Pancreas (tissue), 10 donors: ENCODE results near the gene LGR6. TPM values are rescaled to one million over a fixed set of nuclear protein-coding genes. Genes with fewer than 3 reads are reported as not detected.

ENCODE experiments used
- ATAC-seq, 4 donors: fragments of 200-7000 bp; cut with Tn5 transposase; one replicate each; pipeline versions ENCODE4 v1.8.0 to v1.9.1; 2020; ENCODE audit warnings: mild to moderate bottlenecking in 4 of 4, moderate library complexity in 4 of 4
- DNase-seq, 6 donors: peaks; one replicate each; pipeline ENCODE4 v3.0.0-alpha.2; 2020
- FAIRE-seq: peaks from 2 replicates; lab custom pipeline; 2012; peaks lifted over from hg19 to GRCh38; lab: Jason Lieb, UNC
- H3K27ac ChIP-seq, 4 donors: fragments of 200-600 bp; sonication (generic); 1 replicate in 3 of 4; 2 replicates in 1 of 4; pipeline versions ENCODE4 v1.5.0 to v1.8.0; 2020
- H3K27me3 ChIP-seq, 4 donors: fragments of 200-600 bp; one replicate each; pipeline ENCODE4 v1.8.0; 2021
- H3K36me3 ChIP-seq, 3 donors: fragments of 200-600 bp; sonication (generic) in 1 of 3; one replicate each; pipeline versions ENCODE4 v1.5.0 to v1.8.0; 2020 to 2021
- H3K4me1 ChIP-seq, 3 donors: fragments of 200-600 bp; one replicate each; pipeline ENCODE4 v1.8.0; 2021
- H3K4me3 ChIP-seq, 4 donors: fragments of 200-600 bp; sonication (generic) in 2 of 4; one replicate each; pipeline versions ENCODE4 v1.5.0 to v1.8.0; 2020 to 2021
- H3K9me3 ChIP-seq, 4 donors: fragments of 200-600 bp; one replicate each; pipeline ENCODE4 v1.8.0; 2021
- WGBS, 2 donors: extraction: QIAGEN DNeasy Blood & Tissue Kit; methylation state at CpG; one replicate each; pipeline ENCODE4 v1.1.7; 2013; 5-methylcytosine and 5-hydroxymethylcytosine counted together
- intact Hi-C, 3 donors: fragments of 100-400 bp; cut with DNase I; formaldehyde crosslinking; loops; one replicate each; pipeline versions ENCODE4 v1.11.1 to v1.14.2; 2022
- polyA plus RNA-seq, 2 donors: library from polyadenylated mRNA; stranded (reverse); fragments of 200-250 nt; gene quantifications; one replicate each; pipeline ENCODE4 v1.2.3, GENCODE V29; 2013
- total RNA-seq, 6 donors: library from RNA; stranded (reverse); fragmentation: NEBNext Ultra II Directional in 4 of 6; extraction: Animal tissue kit (Norgen Biotek cat#: 25700) in 4 of 6; gene quantifications; one replicate each; pipeline versions ENCODE4 v1.2.1 to v1.2.4, GENCODE V29; 2021 to 2023
- TF ChIP-seq, protein P1 (sequence below), 4 donors: fragments of 200-600 bp; sonication (generic) in 3 of 4; IDR thresholded peaks; one replicate each; pipeline versions ENCODE4 v1.5.0 to v1.8.0; 2021; ENCODE audit warnings: antibody characterized with exemption in 4 of 4
- donor health status: healthy with polysubstance abuse.
- donor health status: DM: no; HTN: no; CAD: no; lungs with moderate emphysema.
- donor health status: DM: no; HTN: no; CAD: no.
- donor health status: control.
- donor health status: control.
- donor health status: Bipolar disorder and iron deficiency.
- donor health status: DM: yes; HTN: yes; CAD: no.
- donor health status: DM: no; HTN: no; CAD: no.
- donor health status: DM: no; HTN: no; CAD: no.
- donor health status: DM: yes; HTN: yes; CAD: no.

The LGR6 gene
- total and polyA plus RNA-seq, 8 donors: 0.06 to 0.47 (median 0.15) TPM; not detected in 3

DNA sequence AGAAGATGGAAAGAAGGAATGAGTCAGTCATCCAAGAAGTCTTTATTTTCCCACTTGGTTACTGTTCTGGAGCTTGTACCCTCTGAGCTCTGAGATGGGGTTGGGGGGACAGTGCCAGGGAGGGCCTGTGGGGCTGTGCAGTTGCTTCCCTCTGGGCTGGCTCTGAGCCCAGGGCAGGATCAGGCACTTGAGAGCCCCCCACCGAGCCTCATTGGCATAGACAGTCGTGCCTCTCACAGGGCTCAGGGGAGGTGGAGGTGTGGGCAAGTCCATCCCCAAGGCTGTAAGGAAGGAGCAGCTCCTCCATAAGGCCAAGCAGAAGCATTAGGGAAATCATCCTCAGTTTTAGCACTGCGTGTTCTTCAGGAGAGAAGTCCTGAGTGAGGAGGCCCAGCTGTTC lies 46.6 kb upstream of the LGR6 start:
- TF ChIP-seq, protein P1, sequence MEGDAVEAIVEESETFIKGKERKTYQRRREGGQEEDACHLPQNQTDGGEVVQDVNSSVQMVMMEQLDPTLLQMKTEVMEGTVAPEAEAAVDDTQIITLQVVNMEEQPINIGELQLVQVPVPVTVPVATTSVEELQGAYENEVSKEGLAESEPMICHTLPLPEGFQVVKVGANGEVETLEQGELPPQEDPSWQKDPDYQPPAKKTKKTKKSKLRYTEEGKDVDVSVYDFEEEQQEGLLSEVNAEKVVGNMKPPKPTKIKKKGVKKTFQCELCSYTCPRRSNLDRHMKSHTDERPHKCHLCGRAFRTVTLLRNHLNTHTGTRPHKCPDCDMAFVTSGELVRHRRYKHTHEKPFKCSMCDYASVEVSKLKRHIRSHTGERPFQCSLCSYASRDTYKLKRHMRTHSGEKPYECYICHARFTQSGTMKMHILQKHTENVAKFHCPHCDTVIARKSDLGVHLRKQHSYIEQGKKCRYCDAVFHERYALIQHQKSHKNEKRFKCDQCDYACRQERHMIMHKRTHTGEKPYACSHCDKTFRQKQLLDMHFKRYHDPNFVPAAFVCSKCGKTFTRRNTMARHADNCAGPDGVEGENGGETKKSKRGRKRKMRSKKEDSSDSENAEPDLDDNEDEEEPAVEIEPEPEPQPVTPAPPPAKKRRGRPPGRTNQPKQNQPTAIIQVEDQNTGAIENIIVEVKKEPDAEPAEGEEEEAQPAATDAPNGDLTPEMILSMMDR (IDR thresholded peaks at IDR 0.05): no peak
- peaks cover 0 to 10% (median 4%) of the 10 kb centered on the region in 3 donors for H3K4me1 ChIP-seq
- H3K36me3 ChIP-seq: no peaks in the 10 kb centered on the region
- H3K9me3 ChIP-seq: no peaks in the 10 kb centered on the region
- FAIRE-seq: no peak
- H3K27ac ChIP-seq: no peak overlapping the region
- no peak overlapping the region for H3K4me3 ChIP-seq
- ATAC-seq: no peak
- H3K27me3 ChIP-seq: no peaks in the 10 kb centered on the region
- 65 to 66% methylated on average over 3 of the region's 3 CpGs for WGBS, 2 donors
- DNase-seq: no peak
- intact Hi-C loops: no loop called here

DNA sequence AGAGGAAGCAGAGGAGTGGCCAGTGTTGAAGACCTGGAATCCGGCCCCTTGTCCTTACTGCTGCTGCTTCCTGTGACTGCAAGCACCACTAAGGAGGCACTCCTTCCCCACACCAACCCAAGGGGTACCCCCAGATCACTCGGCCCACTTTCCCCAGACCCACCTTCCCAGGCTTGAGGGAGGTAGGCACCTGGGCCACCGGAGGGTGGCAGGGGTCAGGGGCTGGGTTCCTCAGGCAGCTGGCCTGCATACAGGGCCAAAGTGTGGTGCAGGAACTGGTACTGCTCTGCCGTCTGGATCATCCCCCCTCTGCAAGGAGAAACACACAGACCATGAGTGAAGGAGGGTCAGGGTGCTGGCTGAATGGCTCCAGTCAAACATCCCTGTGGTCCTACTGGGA lies 45.2 kb upstream of the LGR6 start:
- no peak for FAIRE-seq
- ATAC-seq: no peak
- Histone ChIP-seq H3K36me3 (no peaks in the 10 kb centered on the region), H3K27me3 (no peaks in the 10 kb centered on the region), H3K4me1 (peaks cover 0 to 4% (median 0%) of the 10 kb centered on the region in 3 donors), H3K4me3 (no peak overlapping the region), H3K9me3 (no peaks in the 10 kb centered on the region), H3K27ac (no peak overlapping the region)
- TF ChIP-seq, protein P1 (IDR thresholded peaks at IDR 0.05): no peak
- intact Hi-C loops: no loop called here
- no peak for DNase-seq
- WGBS, 2 donors: 78 to 83% methylated on average over 4 of the region's 4 CpGs

DNA sequence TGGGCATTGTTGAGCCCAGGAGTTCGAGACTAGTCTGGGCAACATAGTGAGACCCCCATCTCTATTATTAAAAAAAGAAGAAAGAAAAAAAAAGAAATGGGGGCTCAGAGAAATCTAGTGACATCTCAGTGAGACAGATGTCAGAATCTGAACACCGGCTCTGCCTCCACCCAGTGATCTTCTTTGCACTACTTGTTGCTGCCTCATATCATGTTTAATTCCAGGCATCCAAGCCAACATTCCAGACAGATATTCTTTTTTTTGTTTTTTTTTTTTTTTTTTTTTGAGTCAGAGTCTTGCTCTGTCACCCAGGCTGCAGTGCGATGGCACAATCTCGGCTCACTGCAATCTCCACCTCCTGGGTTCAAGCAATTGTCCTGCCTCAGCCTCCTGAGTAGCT lies 44.0 kb upstream of the LGR6 start:
- no peaks in the 10 kb centered on the region for H3K27me3 ChIP-seq
- H3K27ac ChIP-seq: no peak overlapping the region
- TF ChIP-seq, protein P1 (IDR thresholded peaks at IDR 0.05): no peak
- ATAC-seq: no peak
- no peak for FAIRE-seq
- H3K4me1 ChIP-seq: peaks cover 0 to 4% (median 0%) of the 10 kb centered on the region in 3 donors
- no peaks in the 10 kb centered on the region for H3K9me3 ChIP-seq
- DNase-seq: no peak
- H3K4me3 ChIP-seq: no peak overlapping the region
- intact Hi-C loops: no loop called here
- 87 to 93% methylated on average over 4 of the region's 4 CpGs for WGBS, 2 donors
- no peaks in the 10 kb centered on the region for H3K36me3 ChIP-seq

DNA sequence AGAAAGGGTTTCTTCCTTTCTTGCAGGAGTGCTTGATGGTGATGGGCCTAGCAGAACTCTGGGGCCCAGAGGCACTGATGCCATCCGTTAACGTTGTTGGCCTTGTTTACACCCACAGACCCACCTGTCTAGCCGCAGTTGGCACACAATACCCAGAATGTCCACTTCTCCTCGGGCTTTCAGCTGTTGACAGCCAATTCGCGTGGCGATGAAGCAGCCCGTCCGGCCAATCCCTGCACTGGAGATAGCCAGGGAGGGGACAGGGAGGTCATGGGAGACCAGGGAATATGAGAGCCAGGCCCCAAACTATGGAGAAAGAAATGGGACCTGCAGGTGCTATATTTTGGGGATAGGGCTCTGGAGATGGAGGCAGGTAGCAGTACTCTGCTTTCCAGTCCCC lies 43.4 kb upstream of the LGR6 start:
- Histone ChIP-seq H3K4me3 (no peak overlapping the region), H3K27me3 (no peaks in the 10 kb centered on the region), H3K4me1 (peaks cover 0 to 6% (median 0%) of the 10 kb centered on the region in 3 donors), H3K36me3 (no peaks in the 10 kb centered on the region), H3K9me3 (no peaks in the 10 kb centered on the region), H3K27ac (no peak overlapping the region)
- DNase-seq (no peak), ATAC-seq (no peak), FAIRE-seq (no peak)
- intact Hi-C loops: no loop called here
- TF ChIP-seq, protein P1 (IDR thresholded peaks at IDR 0.05): no peak
- WGBS, 2 donors: 86 to 95% methylated on average over 9 of the region's 9 CpGs

DNA sequence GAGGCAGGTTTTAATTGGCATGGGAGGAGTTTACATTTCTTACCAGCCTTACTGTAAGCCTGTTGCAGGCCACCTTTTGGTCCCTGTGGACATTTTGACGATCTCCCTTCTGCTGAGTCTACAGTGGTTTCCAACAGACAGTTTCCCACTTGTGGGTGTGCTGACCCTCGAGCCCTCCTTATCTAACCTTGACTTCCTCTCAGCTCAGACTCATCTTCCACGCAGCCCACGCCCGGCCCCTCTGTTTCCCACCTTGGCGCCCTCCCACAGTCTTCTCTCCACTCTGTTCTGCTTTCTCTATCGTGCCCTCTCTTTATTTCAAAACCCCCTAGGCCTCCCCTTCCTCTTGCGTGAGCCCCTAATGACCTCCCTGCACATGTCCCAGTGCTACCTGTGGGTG lies 43.0 kb upstream of the LGR6 start:
- TF ChIP-seq, protein P1 (IDR thresholded peaks at IDR 0.05): no peak
- Histone ChIP-seq H3K36me3 (no peaks in the 10 kb centered on the region), H3K9me3 (no peaks in the 10 kb centered on the region), H3K27ac (no peak overlapping the region), H3K4me3 (no peak overlapping the region), H3K4me1 (peaks cover 0 to 5% (median 0%) of the 10 kb centered on the region in 3 donors), H3K27me3 (no peaks in the 10 kb centered on the region)
- intact Hi-C loops: no loop called here
- WGBS, 2 donors: 80 to 87% methylated on average over 8 of the region's 8 CpGs
- ATAC-seq: no peak
- FAIRE-seq: no peak
- no peak for DNase-seq
